ENCODE measurements around the gene CORO7.
A peak's percentile ranks its signal among the peaks of the same experiment; 100 is the strongest.

CORO7 gene

GRCh38 chr16:4309833-4310266, 106.5 kb downstream of the CORO7 start:
- Histone ChIP-seq H3K4me2 (peak overlapping the region; percentile 96; the same call in 1 of the 2 replicates), H3K9ac (no peak overlapping the region), H3K4me3 (no peak overlapping the region), H3K4me1 (peaks cover 64% of the 10 kb centered on the region), H3K27ac (peak overlapping the region; percentile 16; the same call in 1 of the 2 replicates), H3K36me3 (no peaks in the 10 kb centered on the region), H3K9me3 (no peaks in the 10 kb centered on the region), H4K20me1 (no peaks in the 10 kb centered on the region), H3K27me3 (peaks cover 23% of the 10 kb centered on the region)
- no peak for TF ChIP-seq Cebpa-rat (IDR thresholded peaks at IDR 0.05)

- no peak overlapping the region for H3K4me3 ChIP-seq
- H3K27ac ChIP-seq: peak overlapping the region; percentile 92; the same call in 1 of the 2 replicates
- no peak for TF ChIP-seq Cebpa-rat (IDR thresholded peaks at IDR 0.05)
- peaks cover 63% of the 10 kb centered on the region for H3K4me1 ChIP-seq
- H4K20me1 ChIP-seq: no peaks in the 10 kb centered on the region
- H3K9me3 ChIP-seq: no peaks in the 10 kb centered on the region
- no peak overlapping the region; the same call in 1 of the 2 replicates for H3K9ac ChIP-seq
- H3K4me2 ChIP-seq: peak overlapping the region; percentile 96
- H3K27me3 ChIP-seq: peaks cover 17% of the 10 kb centered on the region
- H3K36me3 ChIP-seq: peaks cover 5% of the 10 kb centered on the region; the same call in 1 of the 2 replicates
Observed at GRCh38 chr16:4309102-4309832, 107.1 kb downstream of the CORO7 start.

DNA sequence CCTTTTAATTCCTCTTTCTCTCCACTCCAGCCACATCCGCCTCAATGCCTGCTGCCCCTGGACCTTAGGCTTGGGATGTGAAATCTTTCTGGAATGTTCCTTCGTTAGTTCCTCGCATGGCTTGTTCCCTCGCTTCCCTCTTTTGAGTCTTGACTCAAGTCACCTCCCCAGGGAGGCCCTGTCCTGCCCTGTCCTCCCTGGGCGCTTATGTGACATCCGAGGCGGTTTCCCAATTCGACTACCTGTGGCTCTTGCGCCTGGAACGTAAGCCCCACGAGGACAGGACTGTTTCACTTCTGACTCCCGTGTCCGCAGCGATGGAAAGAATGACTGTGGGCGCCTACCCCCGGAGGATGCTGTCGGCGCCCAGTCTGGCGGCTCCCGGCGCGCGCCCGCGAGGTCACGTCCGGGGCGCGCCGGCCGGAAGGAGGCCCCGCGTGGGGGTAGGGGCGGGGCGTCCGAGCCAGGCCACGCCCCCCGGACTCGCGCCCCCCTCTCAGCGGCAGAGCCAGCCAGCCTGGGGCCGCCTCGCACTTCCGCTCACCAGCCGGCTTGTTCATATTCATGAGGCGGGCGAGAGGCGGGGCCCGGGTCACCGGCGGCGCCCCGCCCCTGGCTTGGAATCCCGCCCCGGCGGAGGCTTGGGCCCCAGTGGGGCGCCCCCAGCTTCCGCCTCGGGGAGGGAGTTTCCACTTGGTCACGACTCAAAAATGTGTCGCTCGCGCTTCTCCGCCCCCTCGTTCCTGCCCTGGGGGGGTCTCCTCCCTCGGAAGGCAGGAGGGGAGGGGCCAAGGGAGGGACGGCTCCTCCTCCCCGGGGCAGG, 109.0 kb downstream of the CORO7 start:
- Histone ChIP-seq H3K4me3 (peak overlapping the region; percentile 72), H3K4me2 (peak overlapping the region; percentile 96), H4K20me1 (no peaks in the 10 kb centered on the region), H3K9ac (peak overlapping the region; percentile 84), H3K36me3 (peaks cover 24% of the 10 kb centered on the region), H3K4me1 (peaks cover 65% of the 10 kb centered on the region), H3K9me3 (no peaks in the 10 kb centered on the region), H3K27ac (peak overlapping the region; percentile 92), H3K27me3 (no peaks in the 10 kb centered on the region)
- no peak for TF ChIP-seq Cebpa-rat (IDR thresholded peaks at IDR 0.05)

DNA sequence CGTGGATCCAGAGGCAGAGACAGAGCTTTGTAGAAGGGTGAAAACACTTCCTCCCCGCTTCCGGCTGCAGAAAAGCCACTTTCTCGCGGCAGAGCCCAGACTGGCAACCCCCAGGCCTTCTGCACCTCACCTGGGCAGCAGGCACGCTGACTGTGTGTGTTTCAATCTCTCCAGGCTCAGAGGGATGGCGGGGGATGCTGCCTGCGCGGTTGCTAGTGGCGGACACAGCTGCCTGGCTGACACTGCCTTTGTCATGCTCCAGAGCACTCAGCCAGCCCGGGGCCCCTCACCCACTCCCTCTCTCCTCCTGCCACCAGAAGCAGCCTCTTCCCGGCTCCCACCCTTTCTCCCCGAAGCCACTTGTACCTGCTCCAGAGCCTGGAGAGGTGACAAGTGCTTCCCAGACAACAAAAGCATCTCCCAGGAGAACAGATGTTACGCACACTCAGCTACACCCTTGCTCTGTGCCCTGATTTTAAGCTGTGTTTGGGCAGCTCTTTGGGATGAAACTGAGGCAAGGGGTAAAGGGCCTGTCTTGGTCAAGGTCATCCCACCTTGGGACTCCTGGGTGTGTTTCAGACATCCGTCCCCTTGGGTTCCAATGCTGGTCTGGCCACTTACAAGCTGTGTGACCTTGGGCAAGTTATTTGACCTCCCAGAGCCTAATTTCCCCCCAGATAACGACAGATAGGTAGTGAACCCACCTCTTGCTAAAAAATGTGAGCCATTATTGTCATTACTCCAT, 109.8 kb downstream of the CORO7 start:
- Histone ChIP-seq H3K9ac (peak overlapping the region; percentile 84), H3K27ac (peak overlapping the region; percentile 92), H3K27me3 (no peaks in the 10 kb centered on the region), H4K20me1 (no peaks in the 10 kb centered on the region), H3K4me2 (peak overlapping the region; percentile 96), H3K36me3 (peaks cover 31% of the 10 kb centered on the region), H3K4me1 (peaks cover 65% of the 10 kb centered on the region), H3K4me3 (peak overlapping the region; percentile 72), H3K9me3 (no peaks in the 10 kb centered on the region)
- no peak for TF ChIP-seq Cebpa-rat (IDR thresholded peaks at IDR 0.05)

Measured in BLaER1 (cell line).